ENCODE data around the gene MAMLD1.

The MAMLD1 gene, protein sequence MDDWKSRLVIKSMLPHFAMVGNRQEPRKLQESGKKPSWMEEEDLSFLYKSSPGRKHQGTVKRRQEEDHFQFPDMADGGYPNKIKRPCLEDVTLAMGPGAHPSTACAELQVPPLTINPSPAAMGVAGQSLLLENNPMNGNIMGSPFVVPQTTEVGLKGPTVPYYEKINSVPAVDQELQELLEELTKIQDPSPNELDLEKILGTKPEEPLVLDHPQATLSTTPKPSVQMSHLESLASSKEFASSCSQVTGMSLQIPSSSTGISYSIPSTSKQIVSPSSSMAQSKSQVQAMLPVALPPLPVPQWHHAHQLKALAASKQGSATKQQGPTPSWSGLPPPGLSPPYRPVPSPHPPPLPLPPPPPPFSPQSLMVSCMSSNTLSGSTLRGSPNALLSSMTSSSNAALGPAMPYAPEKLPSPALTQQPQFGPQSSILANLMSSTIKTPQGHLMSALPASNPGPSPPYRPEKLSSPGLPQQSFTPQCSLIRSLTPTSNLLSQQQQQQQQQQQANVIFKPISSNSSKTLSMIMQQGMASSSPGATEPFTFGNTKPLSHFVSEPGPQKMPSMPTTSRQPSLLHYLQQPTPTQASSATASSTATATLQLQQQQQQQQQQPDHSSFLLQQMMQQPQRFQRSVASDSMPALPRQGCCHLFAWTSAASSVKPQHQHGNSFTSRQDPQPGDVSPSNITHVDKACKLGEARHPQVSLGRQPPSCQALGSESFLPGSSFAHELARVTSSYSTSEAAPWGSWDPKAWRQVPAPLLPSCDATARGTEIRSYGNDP

GRCh38 chrX:150362599-150363481, at the start of gene MAMLD1:
Gene MAMLD1, plus strand, starts transcription at chrX:150363317. Its CDS starts 82,200 bp downstream, at chrX:150445517.
- Histone ChIP-seq H3K9ac (ENCODE audit: low read length in 2 of 2) (peak within 1 kb of the TSS; percentile 51 to 66), H3K36me3 (ENCODE audit: control insufficient read depth in 2 of 2, insufficient read depth in 2 of 2, low read length in 2 of 2) (no peaks in the 10 kb centered on the region), H3K4me3 (ENCODE audit: low read length in 2 of 2) (peak within 1 kb of the TSS; percentile 65 to 74), H3K4me1 (ENCODE audit: control insufficient read depth, insufficient read depth, low read length) (peaks cover 13% of the 10 kb centered on the region), H3K27me3 (ENCODE audit: control insufficient read depth in 1 of 2, insufficient read depth in 2 of 2, low read length in 2 of 2) (peaks cover 0 to 7% of the 10 kb centered on the region in 2 donors), H3K27ac (ENCODE audit: low read length) (peak within 1 kb of the TSS; percentile 66), H3K9me3 (ENCODE audit: control insufficient read depth in 2 of 2, low read length in 2 of 2) (no peaks in the 10 kb centered on the region)

DNA sequence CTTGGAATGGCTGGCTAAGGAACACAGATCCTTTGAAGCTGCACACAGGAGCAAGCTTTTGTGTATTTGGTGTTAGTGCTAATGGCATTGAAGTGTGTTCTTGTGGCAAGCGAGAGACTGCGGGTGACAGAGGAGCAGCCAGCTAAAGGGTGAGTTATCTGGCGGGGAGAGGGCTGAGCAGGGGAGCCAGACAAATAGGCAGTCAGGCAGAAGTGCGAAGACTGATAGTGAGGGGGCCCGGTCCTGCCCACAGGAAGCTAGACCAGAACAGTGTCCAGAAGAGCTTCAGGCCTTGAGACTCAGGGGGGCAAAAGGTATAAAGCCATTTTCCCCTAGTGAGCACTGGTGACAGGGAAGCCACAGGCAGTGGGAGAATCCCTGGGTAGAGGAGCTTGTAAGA, 49.6 kb upstream of the MAMLD1 start:
- Histone ChIP-seq H3K27me3 (ENCODE audit: control insufficient read depth in 1 of 2, insufficient read depth in 2 of 2, low read length in 2 of 2) (peaks cover 0 to 4% of the 10 kb centered on the region in 2 donors), H3K4me1 (ENCODE audit: control insufficient read depth, insufficient read depth, low read length) (no peaks in the 10 kb centered on the region), H3K4me3 (ENCODE audit: low read length in 2 of 2) (no peak overlapping the region)

GRCh38 chrX:150314186-150314585, 48.9 kb upstream of the MAMLD1 start:
- Histone ChIP-seq H3K9ac (ENCODE audit: low read length in 2 of 2) (no peak overlapping the region), H3K36me3 (ENCODE audit: control insufficient read depth in 2 of 2, insufficient read depth in 2 of 2, low read length in 2 of 2) (no peaks in the 10 kb centered on the region), H3K4me1 (ENCODE audit: control insufficient read depth, insufficient read depth, low read length) (no peaks in the 10 kb centered on the region), H3K27me3 (ENCODE audit: control insufficient read depth in 1 of 2, insufficient read depth in 2 of 2, low read length in 2 of 2) (peaks cover 0 to 2% of the 10 kb centered on the region in 2 donors), H3K27ac (ENCODE audit: low read length) (no peak overlapping the region), H3K4me3 (ENCODE audit: low read length in 2 of 2) (no peak overlapping the region), H3K9me3 (ENCODE audit: control insufficient read depth in 2 of 2, low read length in 2 of 2) (no peaks in the 10 kb centered on the region)

More for the DNA sequence above, 49.6 kb upstream of the MAMLD1 start:
- H3K36me3 ChIP-seq (ENCODE audit: control insufficient read depth in 2 of 2, insufficient read depth in 2 of 2, low read length in 2 of 2) = no peaks in the 10 kb centered on the region
- no peaks in the 10 kb centered on the region for H3K9me3 ChIP-seq (ENCODE audit: control insufficient read depth in 2 of 2, low read length in 2 of 2)
- H3K27ac ChIP-seq (ENCODE audit: low read length) = no peak overlapping the region
- no peak overlapping the region for H3K9ac ChIP-seq (ENCODE audit: low read length in 2 of 2)

- no peaks in the 10 kb centered on the region for H3K9me3 ChIP-seq (ENCODE audit: control insufficient read depth in 2 of 2, low read length in 2 of 2)
- no peaks in the 10 kb centered on the region for H3K4me1 ChIP-seq (ENCODE audit: control insufficient read depth, insufficient read depth, low read length)
- H3K36me3 ChIP-seq (ENCODE audit: control insufficient read depth in 2 of 2, insufficient read depth in 2 of 2, low read length in 2 of 2) = no peaks in the 10 kb centered on the region
- H3K9ac ChIP-seq (ENCODE audit: low read length in 2 of 2) = no peak overlapping the region
- H3K27ac ChIP-seq (ENCODE audit: low read length) = no peak overlapping the region
- H3K4me3 ChIP-seq (ENCODE audit: low read length in 2 of 2) = no peak overlapping the region
- no peaks in the 10 kb centered on the region for H3K27me3 ChIP-seq (ENCODE audit: control insufficient read depth in 1 of 2, insufficient read depth in 2 of 2, low read length in 2 of 2)
Observed at GRCh38 chrX:150316564-150316963, 46.6 kb upstream of the MAMLD1 start.

- Histone ChIP-seq H3K27me3 (ENCODE audit: control insufficient read depth in 1 of 2, insufficient read depth in 2 of 2, low read length in 2 of 2) (peaks cover 0 to 2% of the 10 kb centered on the region in 2 donors), H3K4me3 (ENCODE audit: low read length in 2 of 2) (no peak overlapping the region), H3K4me1 (ENCODE audit: control insufficient read depth, insufficient read depth, low read length) (no peaks in the 10 kb centered on the region), H3K9ac (ENCODE audit: low read length in 2 of 2) (no peak overlapping the region), H3K36me3 (ENCODE audit: control insufficient read depth in 2 of 2, insufficient read depth in 2 of 2, low read length in 2 of 2) (no peaks in the 10 kb centered on the region), H3K9me3 (ENCODE audit: control insufficient read depth in 2 of 2, low read length in 2 of 2) (no peaks in the 10 kb centered on the region), H3K27ac (ENCODE audit: low read length) (no peak overlapping the region)
Observed at GRCh38 chrX:150323020-150323419, 40.1 kb upstream of the MAMLD1 start.

GRCh38 chrX:150324035-150324728, 38.9 kb upstream of the MAMLD1 start:
- Histone ChIP-seq H3K9me3 (ENCODE audit: control insufficient read depth in 2 of 2, low read length in 2 of 2) (no peaks in the 10 kb centered on the region), H3K36me3 (ENCODE audit: control insufficient read depth in 2 of 2, insufficient read depth in 2 of 2, low read length in 2 of 2) (no peaks in the 10 kb centered on the region), H3K27ac (ENCODE audit: low read length) (no peak overlapping the region), H3K4me3 (ENCODE audit: low read length in 2 of 2) (no peak overlapping the region), H3K27me3 (ENCODE audit: control insufficient read depth in 1 of 2, insufficient read depth in 2 of 2, low read length in 2 of 2) (peaks cover 0 to 4% of the 10 kb centered on the region in 2 donors), H3K9ac (ENCODE audit: low read length in 2 of 2) (no peak overlapping the region), H3K4me1 (ENCODE audit: control insufficient read depth, insufficient read depth, low read length) (no peaks in the 10 kb centered on the region)

- Histone ChIP-seq H3K36me3 (ENCODE audit: control insufficient read depth in 2 of 2, insufficient read depth in 2 of 2, low read length in 2 of 2) (no peaks in the 10 kb centered on the region), H3K27ac (ENCODE audit: low read length) (no peak overlapping the region), H3K4me3 (ENCODE audit: low read length in 2 of 2) (no peak overlapping the region), H3K9me3 (ENCODE audit: control insufficient read depth in 2 of 2, low read length in 2 of 2) (no peaks in the 10 kb centered on the region), H3K4me1 (ENCODE audit: control insufficient read depth, insufficient read depth, low read length) (no peaks in the 10 kb centered on the region), H3K9ac (ENCODE audit: low read length in 2 of 2) (no peak overlapping the region), H3K27me3 (ENCODE audit: control insufficient read depth in 1 of 2, insufficient read depth in 2 of 2, low read length in 2 of 2) (peaks cover 0 to 4% of the 10 kb centered on the region in 2 donors)
Observed at GRCh38 chrX:150324919-150325318, 38.2 kb upstream of the MAMLD1 start.

DNA sequence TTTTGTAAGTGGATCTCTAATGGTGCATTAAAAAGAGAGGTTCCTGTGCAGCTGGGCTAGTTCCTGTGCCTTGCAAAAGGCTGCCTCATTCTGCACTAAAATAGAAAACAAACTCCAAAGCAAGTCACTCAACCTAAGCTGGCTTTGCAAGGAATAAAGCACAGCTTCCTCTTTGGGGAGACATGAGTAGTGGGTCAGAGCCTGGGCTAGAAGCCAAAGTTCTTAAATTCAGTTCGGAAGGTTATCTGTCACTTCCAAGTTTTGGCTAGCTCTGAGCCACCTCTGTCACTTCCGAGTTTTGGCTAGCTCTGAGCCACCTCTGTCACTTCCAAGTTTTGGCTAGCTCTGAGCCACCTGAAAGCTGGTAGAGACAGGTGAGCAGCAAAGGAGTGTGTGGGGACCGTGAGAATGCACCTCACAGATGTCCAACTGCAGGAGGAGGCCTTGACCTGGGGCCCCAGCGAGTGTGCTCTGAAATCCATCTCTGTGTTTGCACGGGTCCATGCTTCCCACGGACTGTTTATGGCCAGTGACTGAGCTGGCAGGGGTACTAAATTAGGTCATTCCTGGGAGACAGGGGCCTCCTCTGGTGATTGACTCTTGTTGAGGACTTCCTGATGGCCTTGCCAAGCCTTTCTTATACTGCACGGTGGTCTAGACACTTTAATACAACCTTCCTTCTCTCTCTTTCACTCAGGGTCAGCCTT, 36.4 kb upstream of the MAMLD1 start:
- Histone ChIP-seq H3K9ac (ENCODE audit: low read length in 2 of 2) (no peak overlapping the region), H3K4me3 (ENCODE audit: low read length in 2 of 2) (no peak overlapping the region), H3K9me3 (ENCODE audit: control insufficient read depth in 2 of 2, low read length in 2 of 2) (no peaks in the 10 kb centered on the region), H3K36me3 (ENCODE audit: control insufficient read depth in 2 of 2, insufficient read depth in 2 of 2, low read length in 2 of 2) (no peaks in the 10 kb centered on the region), H3K27ac (ENCODE audit: low read length) (no peak overlapping the region), H3K27me3 (ENCODE audit: control insufficient read depth in 1 of 2, insufficient read depth in 2 of 2, low read length in 2 of 2) (peaks cover 0 to 8% of the 10 kb centered on the region in 2 donors), H3K4me1 (ENCODE audit: control insufficient read depth, insufficient read depth, low read length) (no peaks in the 10 kb centered on the region)

DNA sequence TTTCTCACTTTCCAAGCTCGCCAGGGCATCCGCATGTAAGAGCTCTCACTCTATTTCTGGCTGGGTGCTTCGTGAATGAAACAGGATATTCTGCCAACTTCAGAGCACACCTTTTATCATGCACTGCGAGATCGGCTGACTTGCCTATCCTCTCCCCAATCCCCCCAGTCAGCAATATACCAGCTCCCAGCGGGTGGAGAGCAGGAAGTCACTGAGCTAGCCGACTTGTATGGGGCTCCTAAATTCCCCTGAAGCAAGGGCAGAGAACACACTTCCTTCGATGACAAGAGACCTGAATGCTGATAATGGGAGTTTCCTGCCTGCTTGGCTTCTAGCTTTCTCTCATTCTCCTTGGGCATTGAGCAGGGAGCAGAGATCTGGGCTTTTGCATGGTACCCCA, 33.8 kb upstream of the MAMLD1 start:
- H3K27me3 ChIP-seq (ENCODE audit: control insufficient read depth in 1 of 2, insufficient read depth in 2 of 2, low read length in 2 of 2) = peaks cover 0 to 8% of the 10 kb centered on the region in 2 donors
- no peak overlapping the region for H3K27ac ChIP-seq (ENCODE audit: low read length)
- H3K9ac ChIP-seq (ENCODE audit: low read length in 2 of 2) = no peak overlapping the region
- no peaks in the 10 kb centered on the region for H3K9me3 ChIP-seq (ENCODE audit: control insufficient read depth in 2 of 2, low read length in 2 of 2)
- H3K4me1 ChIP-seq (ENCODE audit: control insufficient read depth, insufficient read depth, low read length) = no peaks in the 10 kb centered on the region
- no peaks in the 10 kb centered on the region for H3K36me3 ChIP-seq (ENCODE audit: control insufficient read depth in 2 of 2, insufficient read depth in 2 of 2, low read length in 2 of 2)
- H3K4me3 ChIP-seq (ENCODE audit: low read length in 2 of 2) = no peak overlapping the region

Data from stomach smooth muscle (tissue), 2 donors.